Gastroesophageal sphincter (tissue), 4 donors: Measurements from ENCODE around the gene CDC45. TPM values are rescaled to one million over a fixed set of nuclear protein-coding genes. Genes with fewer than 3 reads are reported as not detected.

Experiments
- ATAC-seq: fragments of 150-250 bp; one replicate; pipeline ENCODE4 v1.9.1; 2016; ENCODE audit warnings: mild to moderate bottlenecking, moderate library complexity
- H3K27ac ChIP-seq, 4 donors: fragments of 200-600 bp; sonication (generic) in 3 of 4; 1 replicate in 3 of 4; 2 replicates in 1 of 4; pipeline ENCODE4 v1.5.1; 2016 to 2019
- H3K27me3 ChIP-seq: fragments of 200-600 bp; sonication (generic); one replicate; pipeline ENCODE4 v1.5.1; 2019
- H3K36me3 ChIP-seq, 2 donors: fragments of 200-600 bp; sonication (generic); one replicate each; pipeline ENCODE4 v1.5.1; 2019; ENCODE audit warnings: control low read depth in 1 of 2
- H3K4me1 ChIP-seq, 3 donors: fragments of 200-600 bp; sonication (generic); 1 replicate in 2 of 3; 2 replicates in 1 of 3; pipeline ENCODE4 v1.5.1; 2016 to 2019; ENCODE audit warnings: control low read depth in 2 of 3
- H3K4me3 ChIP-seq, 2 donors: fragments of 200-600 bp; sonication (generic); one replicate each; pipeline ENCODE4 v1.5.1; 2019; ENCODE audit warnings: mild to moderate bottlenecking in 1 of 2, moderate library complexity in 1 of 2
- H3K9me3 ChIP-seq, 3 donors: fragments of 200-600 bp; sonication (generic); one replicate each; pipeline ENCODE4 v1.5.1; 2017 to 2019; ENCODE audit warnings: control low read depth in 2 of 3
- CTCF ChIP-seq, 4 experiments: fragments of 200-600 bp in 2 of 4; fragments of 450-650 bp in 2 of 4; sonication (generic) in 1 of 4; IDR thresholded peaks; one replicate each; pipeline ENCODE4 v1.5.1; 2017 to 2019; ENCODE audit warnings: antibody characterized with exemption in 4 of 4, mild to moderate bottlenecking in 2 of 4, moderate library complexity in 2 of 4
- EP300 ChIP-seq: sonication (generic); formaldehyde crosslinking; IDR thresholded peaks from one replicate; pipeline ENCODE4 v1.6.1; 2017; ENCODE audit warnings: antibody characterized with exemption, mild to moderate bottlenecking
- POLR2A ChIP-seq, 2 donors: fragments of 450-650 bp; IDR thresholded peaks; one replicate each; pipeline ENCODE4 v1.6.1; 2017; ENCODE audit warnings: antibody characterized with exemption in 2 of 2, mild to moderate bottlenecking in 2 of 2, moderate library complexity in 1 of 2
- POLR2AphosphoS5 ChIP-seq: sonication (generic); formaldehyde crosslinking; IDR thresholded peaks from one replicate; pipeline ENCODE4 v1.6.1; 2017; ENCODE audit warnings: antibody characterized with exemption
- WGBS, 2 donors: methylation state at CpG; one replicate each; pipeline ENCODE4 v1.1.5; 2018; ENCODE audit warnings: low coverage in 1 of 2; 5-methylcytosine and 5-hydroxymethylcytosine counted together
- total RNA-seq, 4 donors: library from RNA; depleted of rRNA; stranded (reverse); fragments of >200 nt; gene quantifications; one replicate each; pipeline ENCODE4 v1.1.0, GENCODE V29; 2016

Gene CDC45
- total RNA-seq, 4 donors from 2014 or later = 2.1 TPM; not detected in 3

GRCh38 chr22:19456541-19456940 lies 23.2 kb upstream of the CDC45 start:
- H3K4me3 ChIP-seq = no peak overlapping the region
- no peaks in the 10 kb centered on the region for H3K4me1 ChIP-seq
- no peak for TF ChIP-seq EP300
- TF ChIP-seq POLR2A (IDR thresholded peaks at IDR 0.05) = no peak
- TF ChIP-seq POLR2AphosphoS5 = no peak
- no peaks in the 10 kb centered on the region for H3K9me3 ChIP-seq
- no peak overlapping the region for H3K27ac ChIP-seq
- WGBS, 2 donors = 97% methylated on average over 8 of the region's 10 CpGs; no CpG with 5 or more reads in 1 of the 2 donors
- ATAC-seq = no peak
- peaks cover 0 to 99% of the 10 kb centered on the region in 2 donors for H3K36me3 ChIP-seq
- H3K27me3 ChIP-seq = no peaks in the 10 kb centered on the region

- peaks cover 0 to 97% of the 10 kb centered on the region in 2 donors for H3K36me3 ChIP-seq
- H3K9me3 ChIP-seq = no peaks in the 10 kb centered on the region
- ATAC-seq = no peak
- H3K27ac ChIP-seq = no peak overlapping the region
- no peak overlapping the region for H3K4me3 ChIP-seq
- TF ChIP-seq EP300 (no peak), POLR2A (IDR thresholded peaks at IDR 0.05) (no peak), CTCF (IDR thresholded peaks at IDR 0.05) (no peak), POLR2AphosphoS5 (no peak)
- 100% methylated on average over 2 to 3 of the region's 8 CpGs for WGBS, 2 donors
- no peaks in the 10 kb centered on the region for H3K4me1 ChIP-seq
- no peaks in the 10 kb centered on the region for H3K27me3 ChIP-seq
These were observed 21.8 kb upstream of the CDC45 start for GRCh38 chr22:19457828-19458428.

- Histone ChIP-seq H3K4me3 (no peak overlapping the region), H3K9me3 (no peaks in the 10 kb centered on the region), H3K36me3 (peaks cover 0 to 97% of the 10 kb centered on the region in 2 donors), H3K4me1 (no peaks in the 10 kb centered on the region), H3K27ac (no peak overlapping the region), H3K27me3 (no peaks in the 10 kb centered on the region)
- 54% methylated on average over 2 of the region's 2 CpGs for WGBS, 2 donors
- ATAC-seq = no peak
- TF ChIP-seq CTCF (IDR thresholded peaks at IDR 0.05) (no peak), EP300 (no peak), POLR2A (IDR thresholded peaks at IDR 0.05) (no peak), POLR2AphosphoS5 (no peak)
These were observed 19.7 kb upstream of the CDC45 start for GRCh38 chr22:19460036-19460435.

- Histone ChIP-seq H3K27ac (no peak overlapping the region), H3K4me1 (no peaks in the 10 kb centered on the region), H3K36me3 (peaks cover 3 to 97% of the 10 kb centered on the region in 2 donors), H3K9me3 (no peaks in the 10 kb centered on the region), H3K27me3 (no peaks in the 10 kb centered on the region), H3K4me3 (no peak overlapping the region)
- TF ChIP-seq POLR2A (IDR thresholded peaks at IDR 0.05) = no peak
- TF ChIP-seq POLR2AphosphoS5 = no peak
- no peak for TF ChIP-seq CTCF (IDR thresholded peaks at IDR 0.05)
- TF ChIP-seq EP300 = no peak
- no peak for ATAC-seq
- WGBS, 2 donors = 83 to 86% methylated on average over 1 of the region's 1 CpG
These were observed 18.2 kb upstream of the CDC45 start for GRCh38 chr22:19461506-19461905.

- no peak for TF ChIP-seq POLR2A (IDR thresholded peaks at IDR 0.05)
- TF ChIP-seq CTCF (IDR thresholded peaks at IDR 0.05) = no peak
- TF ChIP-seq POLR2AphosphoS5 = no peak
- no peak for TF ChIP-seq EP300
- ATAC-seq = no peak
- WGBS, 2 donors = 67 to 92% methylated on average over 1 of the region's 1 CpG
These were observed 16.7 kb upstream of the CDC45 start for GRCh38 chr22:19463008-19463407.

More at GRCh38 chr22:19463008-19463407, 16.7 kb upstream of the CDC45 start:
- Histone ChIP-seq H3K4me1 (no peaks in the 10 kb centered on the region), H3K27ac (no peak overlapping the region), H3K27me3 (no peaks in the 10 kb centered on the region), H3K36me3 (peaks cover 7 to 97% of the 10 kb centered on the region in 2 donors), H3K9me3 (no peaks in the 10 kb centered on the region), H3K4me3 (no peak overlapping the region)
